NT2/D1 (cell line): ENCODE data around the gene SHISA6.

Experiments used
- DNase-seq: peaks from one replicate; pipeline ENCODE4 v3.0.0-alpha.2; 2011; ENCODE audit warnings: low read depth, low spot score
- H3K27me3 ChIP-seq: 2 replicates; pipeline ENCODE4 v1.6.0; 2011; ENCODE audit warnings: mild to moderate bottlenecking; ENCODE audit not compliant: insufficient read length, insufficient read depth
- H3K36me3 ChIP-seq: 2 replicates; pipeline ENCODE4 v1.6.1; 2011; ENCODE audit warnings: mild to moderate bottlenecking, low read length, mixed read lengths; ENCODE audit not compliant: insufficient read depth, insufficient read length
- H3K4me1 ChIP-seq: 2 replicates; pipeline ENCODE4 v1.5.1; 2011; ENCODE audit not compliant: insufficient read depth, insufficient read length
- H3K4me3 ChIP-seq: 2 replicates; pipeline ENCODE4 v1.5.1; 2011; ENCODE audit warnings: low read depth; ENCODE audit not compliant: insufficient read length
- H3K9ac ChIP-seq: 2 replicates; pipeline ENCODE4 v1.6.0; 2011; ENCODE audit warnings: low read depth; ENCODE audit not compliant: insufficient read length
- H3K9me3 ChIP-seq: 2 replicates; pipeline ENCODE4 v1.5.1; 2011; ENCODE audit warnings: mild to moderate bottlenecking, low read length; ENCODE audit not compliant: insufficient read depth
- SUZ12 ChIP-seq: IDR thresholded peaks from 2 replicates; pipeline ENCODE4 v1.6.1; 2011; ENCODE audit not compliant: insufficient read length, insufficient read depth; ENCODE audit errors: extremely low read depth
- YY1 ChIP-seq: IDR thresholded peaks from 2 replicates; pipeline ENCODE4 v1.6.1; 2011; ENCODE audit not compliant: insufficient read length, insufficient read depth
- ZNF274 ChIP-seq: IDR thresholded peaks from 2 replicates; pipeline ENCODE4 v1.6.1; 2011; ENCODE audit warnings: mild to moderate bottlenecking, low read depth, low read length

The SHISA6 gene

DNA sequence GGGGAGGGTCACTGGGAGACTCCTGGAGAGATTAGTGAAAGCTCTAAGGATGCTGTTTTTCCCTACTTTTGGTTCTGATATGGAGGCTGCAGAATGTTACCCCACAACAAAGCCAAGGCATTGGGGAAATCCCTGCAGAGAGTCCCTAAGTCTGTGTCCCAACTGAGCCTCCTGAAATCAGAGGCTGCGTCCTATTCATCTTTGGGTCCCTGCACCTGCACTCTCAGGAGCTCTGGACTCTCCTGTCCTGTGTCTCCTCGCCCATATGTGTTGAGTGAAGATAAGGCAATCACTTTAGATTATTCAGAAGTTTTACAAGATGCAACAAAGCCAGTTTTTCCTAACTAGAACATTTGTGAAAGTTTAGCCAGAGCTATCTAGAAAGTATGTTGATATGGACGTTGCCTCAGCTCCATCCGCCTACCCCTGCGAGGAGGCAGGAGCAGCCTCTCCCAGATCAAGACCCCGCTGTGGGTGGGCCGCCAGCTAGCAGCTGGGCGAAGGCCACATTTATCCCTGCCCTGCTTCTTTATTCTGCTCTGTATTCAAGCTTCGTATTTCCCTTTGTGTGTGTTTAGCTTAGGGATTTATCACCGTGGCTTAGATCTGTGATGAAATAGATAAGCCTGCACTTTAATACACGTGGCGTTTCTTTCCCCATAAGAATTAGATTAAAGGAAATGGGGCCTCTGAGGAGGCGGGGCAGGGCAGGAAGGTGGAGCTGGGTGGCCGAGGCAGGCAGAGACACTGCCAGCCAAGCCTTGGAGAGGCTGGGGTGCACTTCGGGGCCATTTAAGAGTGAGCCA, 37.4 kb downstream of the SHISA6 start:
- Histone ChIP-seq H3K27me3 (no peaks in the 10 kb centered on the region), H3K36me3 (no peaks in the 10 kb centered on the region), H3K4me1 (no peaks in the 10 kb centered on the region), H3K4me3 (no peak overlapping the region), H3K9ac (no peak overlapping the region), H3K9me3 (no peaks in the 10 kb centered on the region)
- DNase-seq = no peak
- TF ChIP-seq ZNF274 = no peak
- no peak for TF ChIP-seq YY1
- TF ChIP-seq SUZ12 = no peak

GRCh38 chr17:11278992-11279270, 37.9 kb downstream of the SHISA6 start:
- no peaks in the 10 kb centered on the region for H3K36me3 ChIP-seq
- no peak for TF ChIP-seq SUZ12
- no peak for TF ChIP-seq ZNF274
- H3K4me3 ChIP-seq = no peak overlapping the region
- no peak for DNase-seq
- no peaks in the 10 kb centered on the region for H3K27me3 ChIP-seq
- H3K9ac ChIP-seq = no peak overlapping the region
- H3K4me1 ChIP-seq = no peaks in the 10 kb centered on the region
- no peaks in the 10 kb centered on the region for H3K9me3 ChIP-seq

DNA sequence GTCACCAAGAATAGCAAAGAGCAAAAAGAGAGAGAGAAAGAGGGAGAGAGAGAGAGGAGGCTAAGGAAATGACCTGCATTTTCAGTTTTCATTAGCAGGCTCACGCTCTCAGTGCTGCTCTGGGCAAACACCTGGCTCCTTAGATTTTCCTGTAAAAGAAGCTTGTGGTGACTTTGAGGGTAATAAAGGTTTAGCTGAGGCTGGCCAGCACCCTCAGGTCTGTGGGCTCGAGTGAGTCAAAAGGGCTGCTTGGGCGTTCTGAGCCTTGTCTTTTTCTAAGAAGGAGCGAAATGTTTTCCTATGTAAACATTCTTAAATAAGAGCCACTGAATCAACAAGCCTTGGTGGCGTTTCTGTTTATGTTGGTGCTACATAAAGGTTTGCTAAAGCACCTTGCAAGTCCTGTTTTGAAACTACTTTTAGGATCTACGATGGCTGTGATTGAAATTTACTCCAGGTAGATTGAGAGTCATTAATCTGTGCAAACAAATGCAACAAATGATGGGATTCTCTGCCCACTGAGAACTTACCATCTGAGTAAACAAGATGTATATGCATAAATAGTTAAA, 38.8 kb downstream of the SHISA6 start:
- H3K36me3 ChIP-seq = no peaks in the 10 kb centered on the region
- no peaks in the 10 kb centered on the region for H3K4me1 ChIP-seq
- H3K9me3 ChIP-seq = no peaks in the 10 kb centered on the region
- no peak for DNase-seq
- TF ChIP-seq ZNF274 (no peak), YY1 (no peak), SUZ12 (no peak)
- no peak overlapping the region for H3K9ac ChIP-seq
- no peaks in the 10 kb centered on the region for H3K27me3 ChIP-seq
- H3K4me3 ChIP-seq = no peak overlapping the region

DNA sequence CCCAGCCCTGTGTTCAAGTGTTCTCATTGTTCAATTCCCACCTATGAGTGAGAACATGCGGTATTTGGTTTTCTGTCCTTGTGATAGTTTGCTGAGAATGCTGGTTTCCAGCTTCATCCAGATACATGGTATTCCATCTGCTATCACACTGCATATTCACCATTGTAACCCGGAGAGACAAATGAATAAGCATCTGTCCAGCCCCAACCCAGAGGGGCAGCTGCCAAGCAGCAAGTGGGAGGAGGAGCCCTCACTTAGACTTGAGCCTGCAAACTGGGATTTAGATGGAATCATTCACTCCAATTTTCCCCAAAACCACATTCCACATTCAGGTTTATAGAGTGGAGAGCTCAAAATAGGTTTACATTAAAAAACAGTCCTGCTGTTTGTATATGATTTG, 41.6 kb downstream of the SHISA6 start:
- no peak overlapping the region for H3K4me3 ChIP-seq
- no peaks in the 10 kb centered on the region for H3K9me3 ChIP-seq
- DNase-seq = no peak
- H3K36me3 ChIP-seq = no peaks in the 10 kb centered on the region
- H3K9ac ChIP-seq = no peak overlapping the region
- H3K27me3 ChIP-seq = no peaks in the 10 kb centered on the region
- TF ChIP-seq SUZ12 = no peak
- TF ChIP-seq ZNF274 = no peak
- no peak for TF ChIP-seq YY1
- H3K4me1 ChIP-seq = no peaks in the 10 kb centered on the region

DNA sequence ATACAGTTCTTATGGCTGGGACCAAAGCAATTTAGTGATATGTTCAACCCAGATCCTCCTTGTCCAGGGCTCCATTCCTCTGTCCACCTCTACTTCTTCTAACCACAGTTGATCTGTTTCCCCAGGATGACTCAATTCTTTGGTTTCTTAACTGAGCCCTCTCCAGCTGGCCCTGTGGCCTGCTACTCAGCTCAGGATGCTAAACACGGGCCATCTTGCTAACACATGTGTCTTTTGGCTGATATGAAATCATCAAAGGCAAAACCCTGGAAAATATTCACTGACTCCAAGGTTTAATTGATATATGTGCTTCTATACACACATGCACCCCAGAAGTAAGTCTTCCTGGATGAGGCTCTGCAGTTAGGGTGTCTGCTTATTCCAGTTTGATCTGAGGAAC, 43.8 kb downstream of the SHISA6 start:
- no peaks in the 10 kb centered on the region for H3K27me3 ChIP-seq
- no peak overlapping the region for H3K9ac ChIP-seq
- no peaks in the 10 kb centered on the region for H3K36me3 ChIP-seq
- H3K9me3 ChIP-seq = no peaks in the 10 kb centered on the region
- TF ChIP-seq YY1 (no peak), ZNF274 (no peak), SUZ12 (no peak)
- H3K4me1 ChIP-seq = no peaks in the 10 kb centered on the region
- no peak overlapping the region for H3K4me3 ChIP-seq
- no peak for DNase-seq

GRCh38 chr17:11285946-11286345, 44.9 kb downstream of the SHISA6 start:
- Histone ChIP-seq H3K36me3 (no peaks in the 10 kb centered on the region), H3K27me3 (no peaks in the 10 kb centered on the region), H3K9ac (no peak overlapping the region), H3K4me3 (no peak overlapping the region), H3K9me3 (no peaks in the 10 kb centered on the region), H3K4me1 (no peaks in the 10 kb centered on the region)
- no peak for DNase-seq
- no peak for TF ChIP-seq SUZ12
- no peak for TF ChIP-seq YY1
- no peak for TF ChIP-seq ZNF274

DNA sequence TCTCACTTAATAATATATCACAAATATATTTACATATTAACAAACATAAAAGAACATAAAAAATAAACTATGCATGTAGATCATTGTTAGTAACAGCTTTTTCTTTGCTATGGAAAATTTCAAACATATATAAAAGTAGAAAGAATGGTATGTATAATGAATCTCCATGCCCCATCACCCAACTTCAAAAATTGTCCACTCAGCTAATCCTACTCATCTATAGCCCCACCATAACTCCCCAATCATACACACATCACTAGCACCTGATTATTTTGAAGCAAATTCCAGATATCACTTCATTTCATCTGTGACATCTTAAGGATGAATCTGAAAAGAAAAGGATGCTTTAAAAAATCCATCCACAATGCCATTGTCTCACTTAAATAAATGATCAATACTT, 46.8 kb downstream of the SHISA6 start:
- H3K4me1 ChIP-seq = no peaks in the 10 kb centered on the region
- no peaks in the 10 kb centered on the region for H3K27me3 ChIP-seq
- H3K4me3 ChIP-seq = no peak overlapping the region
- TF ChIP-seq ZNF274 = no peak
- no peak for TF ChIP-seq SUZ12
- no peak for TF ChIP-seq YY1
- no peak for DNase-seq
- no peak overlapping the region for H3K9ac ChIP-seq
- no peaks in the 10 kb centered on the region for H3K9me3 ChIP-seq
- no peaks in the 10 kb centered on the region for H3K36me3 ChIP-seq
